NCI-H1417 (cell line): ENCODE data around the gene PPP1R12B.
"Not testable (repeated sequence)": the region's sequence is repeated elsewhere in the genome, so short reads cannot be mapped to it uniquely, and the experiment has no call there.

Experiments
- DNase-seq, 3 experiments: peaks; one replicate each; lab custom pipeline; 2025; lab: John Stamatoyannopoulos, UW

The PPP1R12B gene

DNA sequence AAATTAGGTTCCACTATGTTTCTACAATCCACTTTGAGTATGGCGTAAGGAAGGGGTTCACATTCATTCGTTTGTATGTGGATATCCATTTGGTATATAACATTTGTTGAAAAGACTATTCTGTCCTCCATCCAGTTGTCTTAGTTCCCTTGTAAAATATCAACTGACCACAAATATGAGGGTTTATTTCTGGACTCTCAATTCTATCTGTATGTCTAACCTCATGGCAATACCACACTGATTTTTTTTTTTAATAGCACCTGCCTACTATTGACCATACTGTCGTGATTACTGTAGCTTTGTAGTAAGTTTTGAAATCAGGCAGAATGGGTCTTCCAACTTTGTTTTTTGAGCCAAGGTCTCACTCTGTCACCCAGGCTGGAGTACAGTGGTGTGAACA is 263.5 kb downstream of the PPP1R12B start:
- DNase-seq = not testable (repeated sequence)

DNA sequence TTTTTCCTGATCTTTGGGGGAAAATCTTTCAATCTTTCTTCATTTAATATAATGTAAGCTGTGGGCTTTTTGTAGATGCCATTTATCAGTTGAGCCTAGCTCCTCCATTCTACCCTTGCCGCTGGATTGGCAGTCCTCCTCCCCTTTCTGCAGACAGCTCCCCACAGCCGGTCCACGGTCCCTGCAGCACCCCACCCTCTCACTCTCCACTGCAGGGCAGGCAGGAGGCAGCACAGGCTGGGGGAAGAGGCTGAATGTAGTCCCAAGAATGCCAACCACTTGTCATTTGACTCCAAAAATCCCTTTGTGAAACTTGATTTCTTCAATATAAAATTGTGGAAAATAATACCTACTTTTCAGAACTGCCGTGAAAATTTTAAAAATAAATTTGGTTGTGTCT is 265.1 kb downstream of the PPP1R12B start:
- no peak for DNase-seq

DNA sequence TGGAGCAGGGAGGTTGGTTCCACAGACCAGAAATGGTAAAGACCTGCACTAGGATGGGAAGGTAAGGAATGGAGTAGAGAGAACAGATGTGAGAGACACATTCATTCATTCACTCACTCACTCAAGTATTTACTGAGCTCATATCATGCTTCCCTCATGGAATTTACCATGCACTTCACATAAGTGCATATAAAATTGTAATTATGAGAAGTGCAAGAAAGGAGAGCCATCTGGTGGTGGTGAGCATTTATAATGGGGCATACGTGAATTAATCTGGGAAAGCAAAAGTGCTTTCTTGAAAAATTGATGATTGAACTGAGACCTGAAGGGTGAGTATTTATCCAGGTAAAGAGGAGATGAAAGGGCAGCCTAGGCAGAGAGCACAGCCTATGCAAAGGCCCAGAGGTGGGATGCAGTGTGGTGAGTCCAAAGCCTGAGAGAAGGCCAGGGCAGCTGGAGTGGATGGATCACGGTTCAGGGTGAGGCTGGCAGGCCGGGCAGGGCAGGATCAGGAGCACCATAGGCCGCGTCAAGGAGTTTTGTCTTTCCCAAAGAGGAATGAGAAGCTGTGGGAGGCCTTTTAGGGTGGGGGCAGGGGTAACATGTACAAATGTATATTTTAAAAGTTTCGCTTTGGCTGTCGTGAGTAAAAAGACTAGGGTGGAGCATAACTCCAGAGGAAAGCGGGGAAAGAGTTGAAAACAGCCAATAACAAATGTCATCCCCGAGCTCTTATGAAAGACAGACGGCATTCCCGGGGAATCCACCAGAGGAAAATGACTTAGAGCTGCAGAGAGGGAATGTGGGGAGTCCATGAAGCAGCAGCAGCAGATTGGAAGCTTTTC is 266.1 kb downstream of the PPP1R12B start:
- peak in 2 of 3 experiments; percentile 4 to 65 for DNase-seq

DNA sequence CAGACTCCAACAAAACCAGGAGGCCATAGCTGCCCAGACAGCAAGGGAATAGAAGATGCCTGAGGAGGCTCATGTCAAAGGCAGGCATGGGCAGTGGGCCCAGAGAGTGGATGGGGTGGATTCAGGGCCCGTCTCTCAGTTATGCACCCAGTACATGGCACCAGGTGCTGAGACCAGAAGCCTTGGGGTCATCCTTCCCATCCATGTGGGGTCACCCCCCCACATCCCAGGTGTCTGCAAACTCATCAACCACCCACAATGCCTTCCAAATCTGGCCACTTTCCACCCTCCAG is 266.7 kb downstream of the PPP1R12B start:
- DNase-seq = not testable (repeated sequence)

DNA sequence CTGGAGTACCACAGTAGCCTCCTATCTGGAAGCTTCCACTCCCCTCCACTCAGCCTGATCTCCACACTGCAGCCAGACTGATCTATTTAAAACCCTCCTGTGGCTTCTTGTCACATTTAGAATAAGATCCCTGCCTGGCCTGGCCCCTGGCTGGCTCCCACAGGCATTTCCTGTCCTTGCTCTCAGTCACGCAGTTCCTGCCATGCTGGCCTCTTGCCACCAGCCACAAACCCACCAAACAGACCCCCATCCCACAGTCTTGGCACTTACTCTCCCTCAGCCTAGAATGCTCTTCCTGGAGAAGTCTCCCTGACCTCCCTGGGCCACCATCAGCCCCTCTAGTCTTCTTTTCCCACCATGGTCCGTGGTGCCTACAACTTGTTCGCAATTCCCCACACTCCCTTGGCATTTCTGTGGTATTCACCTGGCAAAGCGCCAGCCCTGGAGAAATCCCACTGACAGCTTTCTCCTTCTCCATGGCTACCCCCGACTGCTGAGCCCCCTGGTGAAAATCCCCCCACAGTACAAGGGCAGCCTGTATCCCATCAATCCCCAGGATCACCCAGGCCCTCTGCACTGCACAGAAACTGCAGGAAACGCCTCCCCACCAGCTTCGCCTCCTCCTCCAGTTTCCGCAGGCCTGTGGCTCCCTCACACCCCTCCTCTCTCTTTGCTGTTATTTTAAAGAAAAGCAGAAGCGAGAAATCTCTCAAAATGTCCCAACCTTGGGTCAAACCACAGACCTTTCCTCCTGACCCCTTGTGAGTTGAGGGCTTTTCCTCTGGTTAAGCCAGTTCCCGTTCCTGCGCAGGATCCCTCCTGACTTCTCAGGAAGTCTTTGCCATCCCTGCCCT is 267.2 kb downstream of the PPP1R12B start:
- no peak for DNase-seq

DNA sequence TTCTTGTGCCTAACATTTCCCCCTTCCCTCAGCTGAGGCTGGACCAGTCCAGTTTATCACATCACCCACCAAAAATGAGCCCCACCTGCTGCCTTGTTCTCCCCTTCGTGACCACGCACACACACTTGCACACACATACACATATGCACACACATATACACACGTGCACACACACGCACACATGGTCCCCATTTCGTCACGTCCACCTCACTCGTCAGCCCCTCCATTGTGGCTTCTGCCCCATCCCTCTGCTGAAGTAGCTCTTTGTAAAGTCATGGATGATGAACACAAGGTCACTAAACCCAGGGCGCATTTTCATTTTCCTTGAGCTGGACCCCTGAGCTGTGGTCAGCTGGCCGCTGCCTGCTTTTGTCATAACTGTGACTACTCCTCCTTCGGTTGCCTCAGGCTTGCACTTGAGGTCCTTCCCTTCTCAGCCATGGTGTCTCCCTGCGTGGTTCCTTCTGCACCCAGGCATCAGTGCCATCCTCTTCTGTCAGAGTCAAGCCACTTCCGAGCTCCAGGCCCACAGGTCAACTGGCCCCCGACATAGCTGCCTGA is 267.9 kb downstream of the PPP1R12B start:
- no peak for DNase-seq

DNA sequence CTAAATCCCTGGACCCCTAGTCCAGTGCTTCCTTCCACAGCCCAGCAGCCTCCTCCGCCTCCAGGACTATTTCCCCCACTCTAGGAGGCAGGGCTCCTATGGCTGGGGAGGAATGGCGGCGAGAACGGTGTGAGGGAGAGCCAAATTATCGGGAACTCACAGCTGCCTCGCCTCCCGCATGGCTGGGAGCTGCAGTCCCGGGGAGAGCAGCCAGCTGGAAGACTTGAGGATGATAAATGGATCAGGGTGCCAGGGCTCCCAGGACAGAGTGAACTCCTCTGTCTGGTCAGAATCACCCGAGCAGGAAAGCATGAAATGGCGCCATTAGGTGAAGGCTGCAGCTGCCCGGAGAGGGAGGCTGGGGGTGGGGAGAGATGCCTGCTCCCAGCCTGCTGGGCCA is 270.5 kb downstream of the PPP1R12B start:
- DNase-seq = not testable (repeated sequence)

DNA sequence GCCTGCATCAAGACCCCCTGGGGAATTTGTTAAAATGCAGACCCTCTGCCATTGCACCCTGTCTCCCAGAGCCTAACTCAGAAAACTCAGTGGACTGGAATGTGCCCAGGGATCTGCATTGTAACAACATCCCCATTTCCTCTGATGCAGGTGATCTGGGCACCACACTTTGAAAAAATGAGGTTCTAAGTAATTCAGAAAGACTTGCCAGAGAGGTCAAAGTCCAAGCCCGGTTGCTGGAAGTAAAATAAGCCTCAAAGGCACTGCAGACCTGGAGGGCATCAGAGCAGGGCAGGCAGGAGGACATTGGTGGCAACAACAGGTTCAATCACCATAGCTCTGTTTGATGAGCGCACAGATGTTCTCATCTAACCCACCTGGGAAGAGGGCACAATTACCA is 271.0 kb downstream of the PPP1R12B start:
- no peak for DNase-seq

DNA sequence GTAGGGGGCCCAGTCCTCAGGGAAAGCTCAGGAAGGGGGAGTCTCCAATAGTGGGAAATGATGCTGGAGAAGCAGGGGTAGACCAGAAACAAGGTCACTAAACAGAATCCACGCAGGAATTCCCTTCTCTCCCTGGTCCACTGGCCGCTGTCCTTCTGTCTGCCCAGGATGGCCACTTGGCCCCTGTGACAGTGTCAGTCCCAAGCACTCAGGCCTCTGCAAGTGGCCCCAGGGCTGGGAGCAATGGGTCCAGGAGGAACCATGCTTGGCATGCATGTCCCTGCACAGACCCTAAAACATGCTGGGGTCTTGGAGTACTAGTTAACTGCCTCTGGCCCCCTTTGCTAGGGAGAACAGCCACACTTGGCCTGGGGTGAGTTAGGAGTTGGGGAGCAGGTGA is 271.5 kb downstream of the PPP1R12B start:
- not testable (repeated sequence) for DNase-seq

DNA sequence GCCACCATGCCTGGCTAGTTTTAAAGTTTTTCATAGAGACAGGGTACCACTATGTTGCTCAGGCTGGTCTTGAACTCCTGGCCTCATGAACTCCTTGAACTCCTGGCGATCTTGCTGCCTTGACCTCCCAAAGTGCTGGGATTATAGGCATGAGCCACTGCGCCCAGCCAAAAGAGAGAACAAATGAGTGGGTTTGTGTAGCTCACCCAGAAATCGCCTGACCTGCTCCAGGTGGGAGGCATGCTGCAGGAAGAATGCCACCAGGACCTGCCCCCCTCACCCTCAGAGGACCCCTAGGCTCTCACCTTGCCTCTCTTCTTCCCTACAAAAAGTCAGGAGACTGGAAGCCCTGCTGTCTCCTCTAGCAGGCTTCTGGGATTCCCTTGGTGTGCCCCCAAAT is 272.9 kb downstream of the PPP1R12B start:
- no peak for DNase-seq

DNA sequence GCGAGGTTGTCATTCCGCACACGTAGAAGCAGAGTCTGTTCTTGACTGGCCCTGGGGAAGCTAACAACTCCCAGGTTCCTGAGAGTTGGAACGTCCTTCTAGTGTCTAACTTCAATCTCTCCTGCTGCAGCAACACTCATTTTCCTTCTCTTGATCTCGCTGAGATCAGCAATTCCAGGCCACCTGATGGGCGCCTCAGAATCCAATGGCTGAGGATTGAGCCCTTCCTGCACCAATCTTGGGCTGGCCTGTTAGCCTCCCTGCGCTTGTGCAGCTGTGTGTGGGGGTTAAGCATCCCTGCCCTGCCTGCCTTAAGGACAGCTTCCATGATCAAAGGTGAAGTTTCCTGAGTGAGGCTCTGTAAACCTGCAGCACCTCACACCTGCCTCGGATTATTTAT is 273.9 kb downstream of the PPP1R12B start:
- no peak for DNase-seq

DNA sequence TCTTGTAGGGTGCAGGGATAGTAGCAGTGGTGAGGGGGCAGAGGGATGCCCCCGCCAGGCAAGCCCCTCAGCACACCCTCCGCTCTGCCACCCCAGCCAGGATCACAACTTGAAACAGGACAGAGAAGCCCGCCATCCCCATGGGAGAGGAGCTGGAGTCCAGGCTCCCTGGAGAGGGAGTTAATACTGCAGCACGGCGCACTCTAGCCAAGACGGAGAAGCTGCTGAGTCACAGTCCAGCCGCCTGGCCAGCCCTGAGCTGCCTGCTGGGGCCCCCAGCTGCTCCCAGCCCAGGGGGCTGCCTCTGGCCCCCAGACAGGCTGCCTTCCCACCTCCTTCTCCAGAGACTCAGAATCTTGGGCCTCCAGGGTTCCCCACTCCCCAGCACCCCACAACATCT is 274.6 kb downstream of the PPP1R12B start:
- no peak for DNase-seq

DNA sequence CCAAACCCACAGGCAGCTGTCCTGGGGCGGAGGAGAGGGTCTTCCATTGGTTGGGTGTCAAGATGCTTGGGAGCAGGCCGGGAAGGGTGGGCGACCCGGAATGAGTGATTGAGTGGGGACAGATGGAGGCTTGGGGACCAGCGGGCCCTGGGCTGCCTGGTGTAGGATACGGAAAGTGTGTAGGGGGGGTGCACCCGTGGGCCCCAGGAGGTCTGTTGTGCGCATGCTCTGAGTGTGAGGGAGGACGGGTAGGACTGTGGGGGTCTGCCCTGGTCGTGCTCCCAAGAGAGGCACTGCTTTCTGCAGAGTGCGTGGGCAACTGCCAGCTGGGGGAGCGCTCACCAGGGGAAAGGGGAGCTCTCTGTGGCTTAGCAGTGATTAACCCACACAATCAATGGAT is 275.0 kb downstream of the PPP1R12B start:
- not testable (repeated sequence) for DNase-seq

DNA sequence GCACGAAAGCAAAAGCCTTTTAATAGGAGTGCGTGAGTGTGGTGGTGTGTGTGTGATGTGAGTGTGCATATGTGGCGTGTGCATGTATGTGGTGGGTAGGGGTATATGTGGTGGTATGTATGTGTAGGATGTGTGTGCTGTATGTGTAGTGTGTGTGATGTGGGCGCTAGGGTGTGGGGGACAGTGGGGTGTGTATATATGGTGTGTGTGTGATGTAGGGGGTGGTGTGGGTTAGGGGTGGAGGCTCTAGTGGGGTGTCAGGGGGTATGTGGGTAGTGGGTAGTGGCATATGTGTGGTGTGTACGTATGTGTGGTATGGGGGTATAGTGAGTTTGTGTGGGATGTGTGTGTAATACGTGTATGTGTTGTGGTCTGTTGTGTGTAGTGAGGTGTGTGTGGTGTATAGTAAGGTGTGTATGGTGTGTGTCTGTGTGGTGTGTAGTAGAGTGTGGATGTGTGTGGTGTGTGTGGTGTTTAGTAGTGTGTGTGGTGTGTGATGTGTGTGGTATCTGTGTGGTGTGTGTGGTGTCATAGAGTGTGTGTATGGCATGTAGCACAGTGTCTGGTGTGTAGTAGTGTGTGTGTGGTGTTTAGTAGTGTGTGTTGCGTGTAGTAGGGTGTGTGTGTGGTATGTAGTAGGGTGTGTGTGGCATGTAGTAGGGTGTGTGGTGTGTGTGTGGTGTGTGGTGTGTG is 275.7 kb downstream of the PPP1R12B start:
- DNase-seq = no peak

DNA sequence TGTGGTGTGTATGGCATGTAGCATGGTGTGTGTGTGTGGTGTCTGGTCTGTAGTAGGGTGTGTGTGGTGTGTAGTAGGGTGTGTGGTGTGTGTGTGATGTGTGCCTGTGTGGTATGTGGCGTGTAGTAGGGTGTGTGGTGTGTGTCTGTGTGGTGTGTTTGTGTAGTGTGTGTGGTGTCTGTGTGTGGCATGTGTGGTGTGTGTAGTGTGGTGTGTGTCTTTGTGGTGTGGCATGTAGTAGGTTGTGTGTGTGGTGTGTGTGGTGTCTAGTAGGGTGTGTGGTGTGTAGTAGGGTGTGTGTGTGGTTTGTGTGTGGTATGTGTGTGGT is 276.2 kb downstream of the PPP1R12B start:
- peak in 1 of 3 experiments; percentile 11 for DNase-seq

DNA sequence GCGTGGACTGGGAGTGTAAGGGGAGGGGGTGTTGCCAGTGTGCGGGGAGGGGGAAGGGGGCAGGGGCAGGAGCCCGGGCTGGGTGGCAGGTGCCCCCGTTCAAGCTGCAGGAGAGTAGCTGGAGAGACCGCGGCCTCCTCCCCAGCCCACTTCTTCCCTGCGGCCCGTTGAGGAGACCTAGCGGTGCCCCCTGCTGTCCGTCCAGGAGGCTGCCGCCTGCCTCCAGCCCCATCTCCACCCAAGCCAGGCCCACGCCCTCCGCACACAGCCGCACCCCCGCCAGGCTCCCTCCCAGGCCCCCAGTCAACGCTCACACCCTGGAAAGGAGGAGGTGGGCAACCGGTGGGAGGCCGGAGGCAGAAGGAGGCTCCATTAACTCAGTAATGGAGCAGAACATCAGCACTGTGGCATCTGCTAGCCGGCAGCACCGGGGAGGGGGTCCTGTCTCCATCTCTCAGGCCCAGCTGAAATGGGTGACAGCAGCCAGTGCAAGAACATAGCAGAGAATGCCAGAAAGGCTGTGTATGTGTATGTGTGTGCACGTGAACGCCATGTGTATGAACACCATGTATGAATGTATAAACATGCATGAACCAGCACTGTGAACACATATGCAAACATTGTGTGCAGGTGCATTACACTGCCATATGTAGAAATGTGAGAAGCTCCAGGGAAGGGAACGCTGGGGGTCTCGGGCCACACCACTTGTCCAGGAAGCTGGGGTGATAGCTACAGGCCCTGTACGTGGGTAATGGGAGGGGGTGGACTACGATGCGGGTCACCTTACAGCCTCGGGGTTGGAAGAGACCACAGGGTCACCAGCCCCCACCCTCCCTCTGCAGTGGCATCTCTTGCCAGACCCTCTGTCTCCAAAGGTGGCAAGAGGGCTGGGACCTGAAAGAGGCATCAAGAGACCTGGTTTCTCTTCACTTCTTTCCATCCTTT is 277.2 kb downstream of the PPP1R12B start:
- DNase-seq = peak in 2 of 3 experiments; percentile 39 to 64

DNA sequence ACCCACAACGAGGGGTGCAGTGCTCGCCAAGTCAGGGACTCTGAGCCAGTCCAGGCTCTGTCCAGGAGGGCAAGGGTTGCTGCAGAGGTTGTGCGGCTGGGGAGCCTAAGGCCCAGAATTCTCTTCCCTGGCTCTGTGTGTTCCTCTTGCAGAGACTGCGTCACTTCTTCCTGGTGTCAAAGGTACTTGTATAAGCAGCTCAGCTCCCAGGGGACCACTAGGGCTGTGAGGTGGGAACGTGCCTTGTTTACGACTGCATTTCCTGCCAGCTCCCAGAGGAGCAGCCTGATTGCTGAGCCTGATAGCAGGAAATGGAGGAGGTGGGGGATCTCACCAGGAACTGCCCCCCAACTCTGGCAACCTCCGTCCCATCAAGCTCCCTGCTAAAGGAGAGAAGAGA is 278.5 kb downstream of the PPP1R12B start:
- DNase-seq = peak in 2 of 3 experiments; percentile 49 to 87

DNA sequence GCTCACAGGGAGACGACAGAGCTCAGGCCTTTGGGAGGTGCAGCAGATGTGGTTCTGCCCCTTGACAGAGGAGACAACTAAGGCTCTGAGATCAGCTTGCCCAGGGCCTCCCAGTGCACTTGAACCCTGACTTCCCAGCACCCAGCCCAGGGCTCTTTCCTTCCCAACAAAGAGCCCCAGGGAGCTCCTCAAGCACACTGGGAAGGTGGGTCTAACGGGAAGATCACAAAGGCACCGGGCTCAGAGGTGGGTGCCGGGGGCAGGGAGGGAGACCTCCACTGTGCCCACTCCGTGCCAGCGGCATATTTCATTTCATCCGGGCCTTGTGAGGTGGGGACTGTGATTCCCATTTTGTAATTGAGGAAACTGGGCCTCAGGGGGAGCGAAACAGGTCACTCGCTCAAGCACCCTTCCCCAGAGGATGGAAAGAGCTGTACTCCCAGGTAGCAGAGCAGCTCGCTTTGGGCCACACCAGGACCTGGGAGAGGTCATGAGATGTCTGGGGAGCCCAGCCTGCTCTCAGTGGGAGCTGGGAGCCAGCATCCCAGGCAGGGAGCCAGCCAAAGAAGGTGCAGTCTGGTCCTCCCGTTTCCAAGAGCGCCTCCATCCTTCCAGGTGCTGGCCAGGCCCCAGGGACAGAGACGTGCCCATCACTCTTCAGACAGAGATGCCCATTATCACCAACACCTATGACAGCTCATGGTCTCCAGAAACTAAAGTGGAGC is 279.5 kb downstream of the PPP1R12B start:
- no peak for DNase-seq

DNA sequence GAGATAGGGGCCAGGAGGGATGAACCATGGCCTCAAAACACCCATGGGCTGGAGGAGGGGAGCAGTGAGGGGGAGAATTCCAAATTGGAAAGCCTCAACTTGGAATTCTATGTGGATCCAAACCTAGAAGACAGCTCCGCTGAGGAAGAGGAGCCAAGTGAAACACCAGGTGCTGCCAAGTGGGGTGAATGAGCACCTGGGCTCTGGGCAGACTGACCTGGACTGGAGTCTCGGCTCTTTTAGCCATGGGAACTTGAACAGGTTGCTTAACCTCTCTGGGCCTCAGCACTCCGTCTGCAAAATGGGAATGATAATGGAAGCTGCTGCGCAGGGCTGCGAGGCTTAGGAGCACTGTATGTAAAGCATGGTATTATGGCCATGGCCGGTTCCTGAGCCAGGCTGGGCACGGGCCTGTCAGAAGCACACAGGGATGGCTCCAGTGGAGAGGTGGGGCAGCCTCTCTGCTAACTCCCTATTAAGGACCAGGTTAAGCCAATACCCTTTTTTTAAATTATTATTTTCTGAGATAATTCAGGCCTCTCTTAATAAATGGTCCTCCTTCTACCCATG is 280.2 kb downstream of the PPP1R12B start:
- no peak for DNase-seq

DNA sequence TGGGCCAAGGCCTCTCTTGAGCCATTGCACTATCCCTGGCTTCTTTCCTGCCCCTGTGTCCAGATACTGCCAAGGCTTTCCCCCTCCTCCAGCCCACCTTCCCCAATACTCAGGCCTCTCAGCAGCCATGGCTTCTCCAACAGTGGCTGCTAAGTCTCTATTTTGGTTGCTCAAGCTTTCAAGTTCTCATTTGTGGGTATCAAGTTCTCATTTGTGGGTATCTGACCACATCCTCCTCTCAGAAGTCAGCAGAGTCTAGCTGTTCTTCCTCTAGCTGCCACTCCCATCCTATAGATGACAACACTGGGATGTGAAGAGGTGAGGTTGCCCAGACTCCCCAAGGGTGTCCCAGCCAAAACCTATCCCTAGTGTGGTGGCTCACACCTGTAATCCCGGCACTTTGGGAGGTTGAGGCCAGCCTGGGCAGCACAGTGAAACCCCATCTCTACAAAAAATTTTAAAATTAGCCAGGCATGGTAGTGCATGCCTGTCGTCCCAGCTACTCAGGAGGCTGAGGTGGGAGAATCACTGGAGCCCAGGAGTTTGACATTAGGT is 280.8 kb downstream of the PPP1R12B start:
- not testable (repeated sequence) for DNase-seq
